ENCODE data around the gene B4GALT3.

DNA sequence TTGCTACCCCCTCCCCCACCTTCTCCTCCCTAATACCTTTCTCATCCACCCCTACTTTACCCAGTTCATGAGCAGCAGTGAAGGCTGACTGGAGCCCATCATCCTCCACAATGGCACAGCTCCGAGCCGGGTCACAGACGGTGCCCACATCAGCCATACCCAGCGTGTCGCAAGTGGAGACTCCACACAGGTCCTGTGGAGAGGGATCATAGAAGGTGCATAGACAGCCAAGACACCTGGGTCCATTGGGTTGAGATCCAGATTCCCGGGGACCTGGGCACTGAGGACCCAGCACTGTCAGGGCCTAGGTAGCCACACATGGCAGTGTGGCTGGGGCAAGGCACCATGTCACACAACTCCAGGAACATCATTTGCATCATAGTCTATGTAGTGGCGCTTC lies 18.8 kb upstream of the B4GALT3 start:
- TF ChIP-seq, protein P1, sequence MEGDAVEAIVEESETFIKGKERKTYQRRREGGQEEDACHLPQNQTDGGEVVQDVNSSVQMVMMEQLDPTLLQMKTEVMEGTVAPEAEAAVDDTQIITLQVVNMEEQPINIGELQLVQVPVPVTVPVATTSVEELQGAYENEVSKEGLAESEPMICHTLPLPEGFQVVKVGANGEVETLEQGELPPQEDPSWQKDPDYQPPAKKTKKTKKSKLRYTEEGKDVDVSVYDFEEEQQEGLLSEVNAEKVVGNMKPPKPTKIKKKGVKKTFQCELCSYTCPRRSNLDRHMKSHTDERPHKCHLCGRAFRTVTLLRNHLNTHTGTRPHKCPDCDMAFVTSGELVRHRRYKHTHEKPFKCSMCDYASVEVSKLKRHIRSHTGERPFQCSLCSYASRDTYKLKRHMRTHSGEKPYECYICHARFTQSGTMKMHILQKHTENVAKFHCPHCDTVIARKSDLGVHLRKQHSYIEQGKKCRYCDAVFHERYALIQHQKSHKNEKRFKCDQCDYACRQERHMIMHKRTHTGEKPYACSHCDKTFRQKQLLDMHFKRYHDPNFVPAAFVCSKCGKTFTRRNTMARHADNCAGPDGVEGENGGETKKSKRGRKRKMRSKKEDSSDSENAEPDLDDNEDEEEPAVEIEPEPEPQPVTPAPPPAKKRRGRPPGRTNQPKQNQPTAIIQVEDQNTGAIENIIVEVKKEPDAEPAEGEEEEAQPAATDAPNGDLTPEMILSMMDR (IDR thresholded peaks at IDR 0.05) = no peak
- no peak for TF ChIP-seq POLR2A (IDR thresholded peaks at IDR 0.05)

Measured in uterus (tissue), 2 donors.